CD4-positive, CD25-positive, alpha-beta regulatory T cell (primary cell): Measurements from ENCODE around the gene NCAM1. TPM values are rescaled to one million over a fixed set of nuclear protein-coding genes. Genes with fewer than 3 reads are reported as not detected.

Experiments used
- ATAC-seq, 2 donors: fragments of 150-1000 bp; cut with Tn5 transposase; one replicate each; pipeline ENCODE4 v1.10.0; 2021; ENCODE audit warnings: low read depth in 2 of 2, moderate number of reproducible peaks in 2 of 2, moderate library complexity in 1 of 2
- DNase-seq, 3 donors: peaks; one replicate each; pipeline versions ENCODE4 v3.0.0 to v3.0.0-alpha.2; 2012 to 2022; ENCODE audit warnings: mixed read lengths in 1 of 3
- H3K27ac ChIP-seq: one replicate; pipeline ENCODE4 v1.7.0; 2013; ENCODE audit warnings: mild to moderate bottlenecking, low read length; ENCODE audit not compliant: insufficient read depth, poor library complexity, severe bottlenecking
- H3K27me3 ChIP-seq: one replicate; pipeline ENCODE4 v1.7.0; 2013; ENCODE audit warnings: low read length; ENCODE audit not compliant: control insufficient read depth, insufficient read depth
- H3K36me3 ChIP-seq: one replicate; pipeline ENCODE4 v1.7.0; 2013; ENCODE audit warnings: mild to moderate bottlenecking, low read length, moderate library complexity; ENCODE audit not compliant: control insufficient read depth, insufficient read depth
- H3K4me1 ChIP-seq: 2 replicates; pipeline ENCODE4 v1.7.0; 2013; ENCODE audit warnings: mild to moderate bottlenecking, low read length; ENCODE audit not compliant: insufficient read depth, control insufficient read depth, poor library complexity, severe bottlenecking
- H3K4me3 ChIP-seq: one replicate; pipeline ENCODE4 v1.7.0; 2013; ENCODE audit warnings: low read depth, mild to moderate bottlenecking, low read length, moderate library complexity
- H3K9me3 ChIP-seq, 2 experiments: 1 replicate in 1 of 2; 2 replicates in 1 of 2; pipeline ENCODE4 v1.7.0; 2013; ENCODE audit warnings: low read length in 2 of 2, mild to moderate bottlenecking in 1 of 2, moderate library complexity in 1 of 2; ENCODE audit not compliant: control insufficient read depth in 2 of 2
- H3K27ac Mint-ChIP-seq, 3 donors: one replicate each; pipeline ENCODE4 v1.8.0; 2020 to 2022; ENCODE audit warnings: mild to moderate bottlenecking in 3 of 3, mixed read lengths in 3 of 3, moderate library complexity in 2 of 3
- H3K27me3 Mint-ChIP-seq: one replicate; pipeline ENCODE4 v1.8.0; 2022; ENCODE audit warnings: mild to moderate bottlenecking, mixed read lengths
- H3K36me3 Mint-ChIP-seq: one replicate; pipeline ENCODE4 v1.8.0; 2020; ENCODE audit warnings: mixed read lengths
- H3K4me1 Mint-ChIP-seq, 4 donors: one replicate each; pipeline ENCODE4 v1.8.0; 2020 to 2022; ENCODE audit warnings: mixed read lengths in 4 of 4, mild to moderate bottlenecking in 1 of 4
- H3K4me3 Mint-ChIP-seq, 4 donors: one replicate each; pipeline ENCODE4 v1.8.0; 2020 to 2022; ENCODE audit warnings: mild to moderate bottlenecking in 4 of 4, mixed read lengths in 4 of 4, moderate library complexity in 3 of 4
- H3K9me3 Mint-ChIP-seq, 7 donors: one replicate each; pipeline ENCODE4 v1.8.0; 2020 to 2022; ENCODE audit warnings: mixed read lengths in 7 of 7, mild to moderate bottlenecking in 3 of 7, moderate library complexity in 2 of 7
- polyA plus RNA-seq, 4 donors: library from polyadenylated mRNA; unstranded; fragments of 300-500 nt; fragmentation: Illumina TruSeq; gene quantifications; one replicate each; pipeline ENCODE4 v1.2.3, GENCODE V29; 2021
- total RNA-seq: library from RNA; stranded (reverse); gene quantifications from one replicate; pipeline ENCODE4 v1.2.3, GENCODE V29; 2022

NCAM1 gene
- total and polyA plus RNA-seq, 5 donors from 2014 or later = 0.03 to 0.79 (median 0.11) TPM; not detected in 1

- Histone ChIP-seq H3K4me3 (no peak overlapping the region), H3K4me1 (no peaks in the 10 kb centered on the region), H3K36me3 (no peaks in the 10 kb centered on the region), H3K27ac (no peak overlapping the region), H3K9me3 (no peaks in the 10 kb centered on the region), H3K27me3 (no peaks in the 10 kb centered on the region)
- Mint-ChIP-seq H3K9me3 (peaks cover 0 to 4% (median 0%) of the 10 kb centered on the region in 7 donors), H3K27ac (no peak overlapping the region), H3K4me3 (no peak overlapping the region), H3K4me1 (no peaks in the 10 kb centered on the region), H3K27me3 (peaks cover 5% of the 10 kb centered on the region), H3K36me3 (no peaks in the 10 kb centered on the region)
- DNase-seq = no peak
- ATAC-seq = no peak
Observed at GRCh38 chr11:113023986-113024385, 62.8 kb downstream of the NCAM1 start.

GRCh38 chr11:113026778-113027177 lies 65.6 kb downstream of the NCAM1 start:
- Mint-ChIP-seq H3K36me3 (no peaks in the 10 kb centered on the region), H3K4me3 (no peak overlapping the region), H3K27me3 (peaks cover 10% of the 10 kb centered on the region), H3K4me1 (no peaks in the 10 kb centered on the region), H3K9me3 (peaks cover 0 to 3% (median 0%) of the 10 kb centered on the region in 7 donors), H3K27ac (no peak overlapping the region)
- no peak overlapping the region for H3K4me3 ChIP-seq
- H3K4me1 ChIP-seq = no peaks in the 10 kb centered on the region
- ATAC-seq = no peak
- no peak overlapping the region for H3K27ac ChIP-seq
- no peak for DNase-seq
- H3K27me3 ChIP-seq = no peaks in the 10 kb centered on the region
- H3K9me3 ChIP-seq = no peaks in the 10 kb centered on the region
- no peaks in the 10 kb centered on the region for H3K36me3 ChIP-seq

- Mint-ChIP-seq H3K27ac (no peak overlapping the region), H3K4me3 (no peak overlapping the region), H3K27me3 (peaks cover 11% of the 10 kb centered on the region), H3K4me1 (no peaks in the 10 kb centered on the region), H3K9me3 (peaks cover 0 to 5% (median 0%) of the 10 kb centered on the region in 7 donors), H3K36me3 (no peaks in the 10 kb centered on the region)
- Histone ChIP-seq H3K4me3 (no peak overlapping the region), H3K27me3 (no peaks in the 10 kb centered on the region), H3K4me1 (no peaks in the 10 kb centered on the region), H3K27ac (no peak overlapping the region), H3K9me3 (no peaks in the 10 kb centered on the region), H3K36me3 (no peaks in the 10 kb centered on the region)
- ATAC-seq = no peak
- DNase-seq = no peak
Observed at GRCh38 chr11:113034576-113034975, 73.4 kb downstream of the NCAM1 start.

- no peaks in the 10 kb centered on the region for H3K4me1 Mint-ChIP-seq
- no peak overlapping the region for H3K4me3 Mint-ChIP-seq
- no peak for ATAC-seq
Observed at GRCh38 chr11:113035708-113036107, 74.5 kb downstream of the NCAM1 start.

GRCh38 chr11:113043698-113044097 lies 82.5 kb downstream of the NCAM1 start:
- Mint-ChIP-seq H3K4me3 (no peak overlapping the region), H3K27ac (no peak overlapping the region), H3K27me3 (no peaks in the 10 kb centered on the region), H3K9me3 (peaks cover 0 to 9% (median 2%) of the 10 kb centered on the region in 7 donors), H3K36me3 (no peaks in the 10 kb centered on the region), H3K4me1 (no peaks in the 10 kb centered on the region)
- DNase-seq (no peak), ATAC-seq (no peak)
- Histone ChIP-seq H3K4me1 (no peaks in the 10 kb centered on the region), H3K27me3 (no peaks in the 10 kb centered on the region), H3K36me3 (no peaks in the 10 kb centered on the region), H3K27ac (no peak overlapping the region), H3K4me3 (no peak overlapping the region), H3K9me3 (no peaks in the 10 kb centered on the region)

More at GRCh38 chr11:113035708-113036107, 74.5 kb downstream of the NCAM1 start:
- Histone ChIP-seq H3K36me3 (no peaks in the 10 kb centered on the region), H3K9me3 (no peaks in the 10 kb centered on the region), H3K27ac (no peak overlapping the region), H3K4me3 (no peak overlapping the region), H3K4me1 (no peaks in the 10 kb centered on the region), H3K27me3 (no peaks in the 10 kb centered on the region)
- Mint-ChIP-seq H3K36me3 (no peaks in the 10 kb centered on the region), H3K27ac (no peak overlapping the region), H3K27me3 (peaks cover 7% of the 10 kb centered on the region), H3K9me3 (peaks cover 0 to 5% (median 0%) of the 10 kb centered on the region in 7 donors)
- no peak for DNase-seq

GRCh38 chr11:113045146-113045545 lies 83.9 kb downstream of the NCAM1 start:
- DNase-seq (no peak), ATAC-seq (no peak)
- H3K36me3 ChIP-seq = no peaks in the 10 kb centered on the region
- H3K9me3 Mint-ChIP-seq = peaks cover 0 to 9% (median 4%) of the 10 kb centered on the region in 7 donors
- no peaks in the 10 kb centered on the region for H3K4me1 ChIP-seq
- no peak overlapping the region for H3K4me3 ChIP-seq
- H3K27ac Mint-ChIP-seq = no peak overlapping the region
- no peaks in the 10 kb centered on the region for H3K27me3 ChIP-seq
- no peaks in the 10 kb centered on the region for H3K4me1 Mint-ChIP-seq
- H3K36me3 Mint-ChIP-seq = no peaks in the 10 kb centered on the region
- no peak overlapping the region for H3K4me3 Mint-ChIP-seq
- H3K27ac ChIP-seq = no peak overlapping the region
- no peaks in the 10 kb centered on the region for H3K27me3 Mint-ChIP-seq
- H3K9me3 ChIP-seq = no peaks in the 10 kb centered on the region

GRCh38 chr11:113046866-113047265 lies 85.6 kb downstream of the NCAM1 start:
- ATAC-seq (no peak), DNase-seq (no peak)
- no peaks in the 10 kb centered on the region for H3K9me3 ChIP-seq
- no peak overlapping the region for H3K4me3 ChIP-seq
- no peaks in the 10 kb centered on the region for H3K27me3 Mint-ChIP-seq
- no peaks in the 10 kb centered on the region for H3K36me3 Mint-ChIP-seq
- no peaks in the 10 kb centered on the region for H3K27me3 ChIP-seq
- no peak overlapping the region for H3K4me3 Mint-ChIP-seq
- no peaks in the 10 kb centered on the region for H3K4me1 ChIP-seq
- no peak overlapping the region for H3K27ac ChIP-seq
- H3K36me3 ChIP-seq = no peaks in the 10 kb centered on the region
- peak overlapping the region in 1 of 3 donors; percentile 7 for H3K27ac Mint-ChIP-seq
- no peaks in the 10 kb centered on the region for H3K4me1 Mint-ChIP-seq
- peaks cover 0 to 9% (median 4%) of the 10 kb centered on the region in 7 donors for H3K9me3 Mint-ChIP-seq
